ENCODE data around the gene NAALADL1.
"Not testable (repeated sequence)": the region's sequence is repeated elsewhere in the genome, so short reads cannot be mapped to it uniquely, and the experiment has no call there.

The NAALADL1 gene

GRCh38 chr11:65008873-65009272 lies 49.5 kb downstream of the NAALADL1 start:
- DNase-seq, result no peak

- DNase-seq, result no peak
Measured at GRCh38 chr11:65008016-65008415, 50.3 kb downstream of the NAALADL1 start.

GRCh38 chr11:65003968-65004367 lies 54.4 kb downstream of the NAALADL1 start:
- not testable (repeated sequence) for DNase-seq

GRCh38 chr11:65003282-65003681 lies 55.1 kb downstream of the NAALADL1 start:
- DNase-seq, result no peak

DNA sequence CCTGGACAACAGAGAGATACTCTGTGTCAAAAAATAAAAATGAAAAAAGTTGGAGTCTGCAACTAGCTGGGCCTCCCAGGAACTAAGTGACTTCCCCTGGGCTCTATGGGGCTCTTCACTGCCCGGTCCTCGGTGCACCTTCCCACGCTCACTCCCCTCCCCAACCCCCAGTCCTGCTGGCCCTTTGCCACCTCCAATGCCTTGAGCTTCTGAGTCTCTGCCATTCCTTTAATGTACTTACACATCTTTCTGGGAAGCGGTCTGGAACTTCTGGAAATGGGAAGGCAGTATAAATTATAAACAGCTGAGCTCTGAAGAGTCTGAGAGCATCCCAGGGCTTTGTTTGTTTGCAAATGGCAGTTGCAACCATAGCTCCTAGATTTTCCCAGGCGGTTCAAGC lies 55.6 kb downstream of the NAALADL1 start:
- no peak for DNase-seq

GRCh38 chr11:64999478-64999877 lies 58.9 kb downstream of the NAALADL1 start:
- DNase-seq, result no peak

- no peak for DNase-seq
Measured at GRCh38 chr11:64998690-64999431, 59.5 kb downstream of the NAALADL1 start.

DNA sequence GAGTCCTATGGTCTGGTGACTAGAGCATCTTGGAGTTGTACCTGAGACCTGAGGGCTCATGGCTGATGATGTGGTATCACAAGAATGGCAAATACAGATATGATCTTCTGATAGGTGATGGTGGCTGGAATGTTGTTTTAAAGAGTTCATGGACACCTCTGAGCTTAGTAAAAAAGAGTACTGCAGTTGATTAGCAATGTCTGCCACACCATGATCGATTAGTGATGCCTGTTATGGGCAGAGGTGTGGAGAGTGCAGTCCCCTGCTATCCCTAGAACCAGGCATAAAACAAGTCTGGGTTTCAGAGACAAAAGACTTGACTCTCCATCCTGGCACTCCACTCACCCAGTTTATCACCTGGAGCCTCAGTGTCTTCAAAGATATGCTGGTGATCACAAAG lies 60.2 kb downstream of the NAALADL1 start:
- DNase-seq, result no peak

GRCh38 chr11:64996710-64997380 lies 61.5 kb downstream of the NAALADL1 start, which contains the start of gene BATF2:
Gene BATF2, minus strand, starts transcription at chr11:64996971. Its CDS starts 57 bp downstream, at chr11:64996914.
- peak; percentile 75 for DNase-seq

GRCh38 chr11:64996327-64996709 lies 62.0 kb downstream of the NAALADL1 start:
- DNase-seq, result no peak
